GM21723 (cell line): ENCODE measurements around the gene FAM184A.
A peak's percentile ranks its signal among the peaks of the same experiment; 100 is the strongest.

Experiments
- ATAC-seq: cut with Tn5 transposase; IDR thresholded peaks from one replicate; pipeline ENCODE4 v1.9.1; 2021; ENCODE audit warnings: mild to moderate bottlenecking, moderate library complexity; ENCODE audit not compliant: unreplicated experiment

FAM184A gene

DNA sequence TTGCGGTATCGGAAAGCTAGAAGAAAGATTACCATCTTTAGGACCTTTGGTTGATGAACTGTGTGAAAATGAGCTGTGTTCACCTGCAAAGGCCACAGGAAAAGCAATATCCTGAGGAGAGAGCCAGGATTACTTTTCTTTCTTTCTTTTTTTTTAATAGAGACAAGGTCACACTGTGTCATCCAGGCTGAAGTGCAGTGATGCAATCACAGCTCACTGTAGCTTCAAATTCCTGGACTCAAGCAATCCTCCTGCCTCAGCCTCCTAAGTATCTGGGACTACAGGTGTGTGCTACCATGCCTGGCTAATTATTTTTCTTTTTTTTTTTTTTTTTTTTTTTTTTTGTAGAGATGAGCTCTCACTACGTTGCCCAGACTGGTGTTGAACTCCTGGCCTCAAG, 17.2 kb downstream of the FAM184A start:
- no peak for ATAC-seq

DNA sequence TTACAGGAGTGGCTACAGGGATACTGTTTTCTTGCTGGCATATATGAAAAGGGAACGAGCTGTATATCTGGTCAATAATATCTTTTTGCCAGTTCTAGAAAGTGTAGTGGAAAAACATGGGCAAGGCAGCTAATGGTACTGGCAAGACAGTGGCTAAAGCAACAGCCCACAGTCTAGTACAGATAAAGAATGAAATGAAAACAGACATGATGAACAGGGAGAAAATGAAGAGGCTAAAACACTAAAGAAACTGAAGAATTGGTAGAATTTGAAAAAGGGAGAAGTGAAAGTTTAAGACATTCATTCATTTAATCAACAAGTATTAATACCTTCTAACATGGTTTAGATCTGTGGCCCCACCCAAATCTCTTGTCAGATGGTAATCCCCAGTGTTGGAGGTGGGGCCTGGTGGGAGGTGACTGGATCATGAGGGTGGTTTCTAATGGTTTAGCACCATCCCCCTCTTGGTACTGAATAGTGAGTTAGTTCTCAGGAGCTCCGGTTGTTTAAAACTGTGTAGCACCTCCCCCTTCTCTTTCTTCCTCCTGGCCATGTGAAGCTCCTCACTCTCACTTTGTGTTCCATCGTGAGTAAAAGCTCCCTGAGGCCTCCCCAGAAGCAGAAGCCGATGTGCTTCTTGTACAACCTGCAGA, 18.1 kb downstream of the FAM184A start:
- ATAC-seq: no peak

DNA sequence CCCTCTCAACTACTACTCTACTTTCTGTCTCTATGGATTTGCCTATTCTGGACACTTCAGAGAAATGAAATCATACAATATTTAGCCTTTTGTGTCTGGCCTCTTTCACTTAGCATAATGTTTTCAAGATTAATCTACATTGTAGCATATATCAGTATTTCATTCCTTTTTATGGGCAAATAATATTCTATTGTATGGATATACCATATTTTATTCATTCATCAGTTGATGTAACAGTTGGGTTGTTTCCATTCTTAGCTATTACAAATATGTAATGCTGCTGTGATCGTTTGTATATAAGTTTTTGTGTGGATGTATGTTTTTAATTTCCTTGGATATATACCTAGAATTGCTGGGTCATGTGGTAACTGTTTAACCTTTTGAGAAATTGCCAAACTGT, 23.4 kb downstream of the FAM184A start:
- ATAC-seq: no peak

DNA sequence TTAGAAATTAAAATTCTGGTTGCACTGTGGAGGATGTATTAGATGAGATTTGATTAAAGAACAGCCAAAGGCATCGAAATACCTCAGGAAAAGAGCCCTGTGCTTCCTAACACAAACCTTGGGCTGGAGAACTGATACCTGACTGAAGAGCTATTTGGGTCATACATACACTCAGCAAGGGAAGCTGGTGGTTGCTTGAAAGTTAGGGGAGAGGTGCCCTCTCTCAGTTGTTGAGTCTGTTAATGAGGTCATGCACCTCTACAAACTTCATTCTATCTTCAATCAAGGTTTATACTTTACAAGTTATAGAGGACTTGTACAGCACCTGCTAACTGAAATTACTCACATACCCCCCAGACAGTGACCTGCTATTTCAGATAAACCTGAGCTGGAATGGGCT, 25.5 kb downstream of the FAM184A start:
- no peak for ATAC-seq

DNA sequence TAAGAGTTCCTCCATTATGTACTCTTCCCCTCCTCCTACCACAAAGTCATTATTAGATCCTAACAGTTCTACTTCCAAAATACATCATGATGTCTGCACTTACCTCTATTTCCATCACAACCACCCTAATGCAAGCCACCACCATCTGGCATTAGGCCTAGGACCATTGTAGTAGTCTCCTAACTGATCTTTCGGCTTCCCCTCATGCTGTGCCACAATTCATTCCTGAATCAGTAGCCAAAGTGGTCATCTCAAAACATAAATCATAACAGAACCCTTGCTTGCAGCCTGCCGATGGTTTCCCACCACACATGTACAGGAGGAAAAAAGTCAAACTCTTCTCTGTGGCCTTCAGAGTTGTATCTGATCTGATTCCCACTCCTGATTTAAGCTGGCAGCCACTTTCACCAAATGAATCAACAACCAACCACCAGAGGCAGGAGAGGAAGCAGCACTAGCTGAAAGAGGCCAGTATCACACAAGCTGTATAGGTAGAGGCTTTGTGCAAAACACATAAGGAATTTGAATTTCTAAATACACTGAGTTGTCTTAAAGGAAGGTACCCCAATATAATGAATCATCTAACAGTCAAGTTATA, 26.1 kb downstream of the FAM184A start:
- no peak for ATAC-seq

DNA sequence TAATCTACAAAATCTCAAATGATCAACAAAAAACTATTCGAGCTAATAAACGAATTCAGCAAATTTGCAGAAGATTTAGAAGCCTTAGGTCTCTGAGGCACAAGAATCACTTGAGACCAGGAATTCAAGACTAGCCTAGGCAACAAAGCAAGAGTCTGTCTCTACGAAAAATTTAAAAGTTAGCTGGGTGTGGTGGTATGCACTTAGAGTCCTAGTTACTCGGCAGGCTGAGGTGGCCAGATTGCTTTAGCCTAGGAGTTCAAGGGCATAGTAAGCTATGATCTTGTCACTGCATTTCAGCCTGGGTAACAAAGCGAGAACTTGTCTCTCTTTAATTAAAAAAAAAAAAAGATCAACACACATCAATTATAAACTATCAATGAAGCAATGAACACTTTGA, 34.2 kb downstream of the FAM184A start:
- no peak for ATAC-seq

DNA sequence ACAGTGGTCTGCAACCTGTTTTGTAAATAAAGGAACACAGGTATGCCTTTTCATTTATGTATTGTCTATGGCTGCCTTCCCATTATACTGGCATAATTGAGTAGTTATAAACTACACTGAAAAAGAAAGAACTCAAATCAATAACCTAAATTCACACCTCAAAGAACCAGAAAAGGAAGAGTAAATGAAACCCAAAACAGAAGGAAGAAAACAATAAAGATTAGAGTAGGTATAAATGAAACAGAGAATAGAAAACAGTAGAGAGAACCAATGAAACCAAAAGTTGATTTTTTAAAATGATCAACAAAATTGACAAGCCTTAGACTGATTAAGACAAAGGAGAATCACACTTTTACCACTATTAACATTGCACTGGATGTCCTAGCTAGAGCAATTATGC, 34.7 kb downstream of the FAM184A start:
- ATAC-seq: peak; percentile 70

DNA sequence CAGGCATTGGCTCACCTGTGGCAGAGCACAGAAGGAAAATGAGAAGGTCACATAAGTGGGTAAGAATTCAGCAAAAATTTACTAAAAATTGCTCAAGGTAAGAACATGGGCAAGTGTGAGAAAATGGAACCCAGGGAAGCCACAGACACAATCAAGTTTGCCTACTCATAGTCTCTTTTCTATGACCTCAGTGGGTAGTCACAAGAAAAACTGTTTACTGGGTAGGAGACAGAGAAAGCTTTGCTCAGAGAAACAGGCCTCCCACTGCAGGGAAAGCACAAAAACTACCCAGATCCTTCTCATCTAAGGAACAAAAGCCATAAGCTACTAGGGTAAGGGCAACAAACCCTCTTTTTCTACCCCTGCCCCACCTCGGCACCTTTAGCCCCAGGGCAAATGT, 35.2 kb downstream of the FAM184A start:
- ATAC-seq: no peak

DNA sequence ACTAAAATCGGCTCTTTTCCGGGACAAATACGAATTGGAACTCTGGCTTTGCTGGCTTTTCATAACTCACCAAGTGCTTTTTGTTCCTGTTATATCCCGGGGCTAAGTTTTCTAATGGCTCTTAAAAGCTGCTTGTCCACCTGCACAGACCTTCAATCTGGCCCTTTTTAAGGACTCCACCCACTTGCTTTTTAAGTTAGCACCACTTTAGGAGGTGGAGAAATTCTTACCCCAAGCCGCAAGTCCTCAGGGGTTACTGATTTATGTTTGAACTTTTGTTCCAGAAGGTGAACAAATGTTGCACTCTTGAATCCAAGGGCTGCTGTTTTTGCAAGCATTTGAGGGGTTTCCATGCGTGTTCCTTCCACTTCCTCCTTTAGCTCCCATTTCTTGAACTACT, 37.8 kb downstream of the FAM184A start:
- no peak for ATAC-seq

DNA sequence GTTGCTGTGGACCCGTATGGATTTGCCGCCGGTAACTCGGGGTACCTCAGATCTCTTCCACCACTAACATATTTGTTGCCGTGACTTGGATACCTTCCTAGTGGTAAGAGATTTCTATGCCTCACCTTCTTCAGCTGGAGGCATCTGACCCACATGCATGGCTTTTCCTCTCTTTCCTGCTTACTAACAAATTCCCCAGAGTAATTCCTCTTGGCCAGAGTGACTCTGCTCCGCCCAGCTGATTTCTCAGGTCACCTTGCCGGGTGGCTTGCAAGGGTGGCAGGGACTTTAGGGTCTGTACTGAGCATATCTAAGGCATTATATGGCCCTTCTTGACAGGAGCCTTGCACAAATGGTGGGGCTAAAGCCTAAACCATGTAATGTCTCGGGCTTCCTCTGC, 38.2 kb downstream of the FAM184A start:
- ATAC-seq: no peak

DNA sequence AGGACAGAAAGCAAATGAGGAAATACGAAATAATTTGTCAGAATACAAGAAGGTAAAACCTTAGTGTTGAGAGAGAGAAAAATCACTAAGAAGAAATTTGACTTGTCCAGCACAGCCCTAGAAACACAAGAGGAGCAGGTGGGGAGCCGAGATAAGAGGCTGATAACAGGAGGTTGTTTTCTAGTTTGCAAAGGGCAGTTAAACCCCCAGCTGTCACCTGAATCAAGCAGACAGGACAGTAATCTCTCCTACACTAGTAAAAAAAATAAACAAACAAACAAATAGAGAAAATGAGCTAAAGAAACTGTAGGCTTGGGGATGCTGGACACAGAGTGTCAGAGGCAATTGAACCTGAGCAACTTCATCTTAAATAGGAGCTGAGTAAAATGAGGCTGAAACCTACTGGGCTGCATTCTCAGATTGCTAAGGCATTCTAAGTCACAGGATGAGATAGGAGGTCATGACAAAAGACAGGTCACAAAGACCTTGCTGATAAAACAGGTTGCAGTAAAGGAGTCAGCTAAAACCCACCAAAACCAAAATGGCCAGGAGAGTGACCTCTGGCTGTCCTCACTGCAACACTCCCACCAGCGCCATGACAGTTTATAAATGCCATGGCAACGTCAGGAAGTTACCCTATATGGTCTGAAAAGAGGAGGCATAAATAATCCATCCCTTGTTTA, 40.4 kb downstream of the FAM184A start:
- ATAC-seq: no peak

DNA sequence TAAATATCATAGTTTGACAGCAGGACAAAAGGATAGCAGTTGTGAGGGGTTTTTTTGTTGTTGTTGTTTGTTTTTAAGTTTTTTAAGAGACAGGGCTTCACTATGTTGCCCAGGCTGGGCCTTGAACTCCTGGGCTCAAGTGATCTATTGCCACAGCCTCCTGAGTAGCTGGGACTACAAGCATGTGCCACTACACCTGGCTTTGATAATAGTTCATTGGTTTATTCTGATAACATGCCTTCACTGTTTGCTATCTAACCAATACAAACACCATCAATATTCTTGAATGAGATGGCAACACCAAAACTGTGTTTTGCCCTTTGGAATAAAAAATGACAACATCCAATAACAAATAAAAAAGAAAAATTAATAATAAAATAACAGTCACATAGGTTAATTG, 41.2 kb downstream of the FAM184A start:
- no peak for ATAC-seq

DNA sequence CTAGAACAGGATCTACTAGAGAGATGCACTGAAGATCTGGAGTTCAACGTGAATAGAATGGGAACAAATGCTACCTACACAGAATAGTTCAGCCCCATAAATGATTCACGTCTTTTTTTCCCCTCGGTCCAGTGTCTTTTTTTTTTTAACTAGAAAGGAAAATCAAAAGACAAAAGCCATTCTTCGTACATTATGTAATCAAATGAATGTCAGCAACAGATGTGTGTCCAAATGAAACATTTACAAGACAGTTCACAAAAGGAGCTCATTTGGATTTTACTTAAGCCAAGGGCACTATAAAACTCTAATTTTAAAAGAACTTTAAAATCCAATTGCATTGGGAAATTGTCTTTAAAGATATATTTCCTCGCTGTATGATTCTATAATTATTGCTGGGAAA, 42.4 kb downstream of the FAM184A start:
- no peak for ATAC-seq

DNA sequence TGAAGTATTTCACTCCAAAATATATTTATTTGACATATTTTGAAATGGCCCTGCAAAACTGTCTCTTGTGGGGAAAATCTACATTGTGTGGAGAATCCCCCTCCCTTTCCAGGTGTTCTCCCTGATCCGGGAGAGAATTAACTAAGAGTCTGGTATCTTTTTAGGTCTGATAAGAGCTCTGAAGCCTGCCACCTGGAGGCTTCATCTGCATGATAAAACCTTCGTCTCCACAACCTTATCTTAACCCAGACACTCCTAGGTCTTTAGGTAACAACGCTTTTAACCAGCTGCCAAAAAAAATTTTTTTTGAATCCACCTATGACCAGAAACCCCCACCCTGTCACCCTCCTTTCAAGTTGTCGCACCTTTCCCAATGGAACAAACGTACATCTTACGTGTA, 43.0 kb downstream of the FAM184A start:
- no peak for ATAC-seq

DNA sequence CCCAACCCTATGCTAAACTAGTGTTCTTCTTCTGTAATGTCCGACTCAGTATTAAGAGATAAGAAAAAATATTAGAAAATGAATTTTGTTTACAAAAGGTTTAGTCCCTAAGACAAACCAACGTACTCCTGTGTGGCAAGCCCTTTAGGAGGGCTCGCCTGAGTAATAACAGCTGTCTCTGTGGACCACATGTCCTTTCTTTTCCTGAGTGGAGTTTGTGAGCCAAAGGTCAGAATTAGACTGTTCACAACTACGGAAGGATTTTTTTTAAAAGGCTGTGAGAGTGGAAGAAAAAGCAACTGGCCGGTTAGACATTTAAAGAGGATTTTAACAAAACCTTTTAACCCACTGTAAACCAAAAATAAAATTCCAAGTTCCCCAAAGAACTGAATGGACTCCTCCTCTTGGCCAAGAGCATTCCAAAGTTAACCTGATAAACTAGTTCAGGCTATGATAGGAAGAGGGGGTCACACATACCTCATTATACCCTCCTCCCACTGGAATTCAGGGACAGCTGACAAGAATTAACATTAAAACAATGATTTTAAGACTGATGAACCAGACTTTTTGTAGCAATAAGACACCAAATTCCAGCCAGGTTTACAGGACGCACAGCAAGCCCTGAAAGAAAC, 43.5 kb downstream of the FAM184A start:
- no peak for ATAC-seq

DNA sequence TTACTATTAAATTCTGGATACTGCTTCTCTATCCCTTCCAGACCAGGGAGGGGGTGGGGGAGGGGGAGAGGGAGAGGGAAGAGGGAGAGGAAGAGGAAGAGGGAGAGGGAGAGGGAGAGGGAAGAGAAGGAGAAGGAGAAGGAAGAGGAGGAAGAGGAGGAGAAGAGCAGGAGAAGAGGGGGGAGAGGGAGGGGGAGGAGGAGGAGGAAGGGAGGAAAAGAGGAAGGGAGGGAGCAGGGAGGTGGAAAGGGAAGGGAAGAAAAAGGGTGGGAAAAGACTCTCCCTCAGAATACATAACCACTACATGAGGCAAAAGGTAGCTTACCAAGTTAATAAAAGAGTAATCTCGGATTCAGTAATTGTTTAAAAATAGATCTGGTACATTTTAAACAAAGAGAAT, 46.0 kb downstream of the FAM184A start:
- ATAC-seq: no peak

DNA sequence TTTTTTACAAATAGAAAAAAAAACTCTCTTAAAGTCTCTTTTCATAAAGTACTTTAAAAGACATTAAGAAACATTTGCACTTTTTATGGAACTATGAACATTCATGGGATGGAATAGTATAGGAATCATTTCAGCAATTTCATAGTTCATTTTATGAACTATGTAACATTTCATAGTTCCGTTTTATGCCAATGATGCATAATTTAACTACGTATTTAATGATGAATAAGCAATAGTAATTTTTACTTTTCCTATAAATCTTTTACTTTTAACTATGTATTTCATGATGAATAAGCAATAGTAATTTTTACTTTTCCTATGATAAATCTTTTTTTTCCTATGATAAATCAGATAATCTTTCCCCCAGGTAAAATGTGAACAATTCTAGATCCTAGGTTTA, 47.7 kb downstream of the FAM184A start:
- no peak for ATAC-seq

DNA sequence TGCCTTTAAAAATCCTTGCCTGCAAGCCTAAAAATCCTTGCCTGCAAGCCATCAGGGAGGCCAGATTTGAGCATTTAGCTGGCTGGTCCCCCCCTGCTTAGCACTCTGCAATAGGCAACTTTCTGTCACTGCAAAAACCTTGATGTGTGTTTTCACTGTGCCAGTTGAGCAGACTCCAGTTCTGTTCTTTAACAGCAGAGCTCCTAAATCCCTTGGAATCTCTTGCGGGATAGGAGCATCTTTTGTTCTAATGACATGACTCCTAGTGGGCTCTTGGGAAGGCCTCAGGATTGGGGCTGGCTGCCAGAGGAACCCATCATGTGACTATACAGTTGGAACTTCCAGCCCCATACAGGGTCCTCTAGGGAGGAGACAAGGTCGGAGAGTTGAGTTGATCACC, 50.4 kb downstream of the FAM184A start:
- no peak for ATAC-seq

DNA sequence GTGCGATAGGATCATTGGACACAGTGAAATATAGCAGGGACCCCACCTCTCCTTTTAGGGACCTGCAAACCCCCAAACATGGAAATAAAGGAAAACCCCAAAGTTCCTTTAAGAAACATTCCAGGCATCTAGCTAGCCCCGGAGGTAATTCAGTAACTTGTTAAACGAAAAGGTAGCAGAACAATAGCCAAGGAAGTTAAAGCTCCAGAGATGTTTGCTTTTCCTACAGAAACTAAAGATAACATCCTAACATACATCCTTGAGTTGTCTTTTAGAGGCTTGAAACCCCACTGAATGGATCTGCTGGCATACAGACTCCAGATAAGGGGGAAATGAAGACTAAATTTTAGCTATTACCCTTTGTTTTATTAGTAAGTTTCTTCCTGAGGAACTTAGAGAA, 51.0 kb downstream of the FAM184A start:
- no peak for ATAC-seq

DNA sequence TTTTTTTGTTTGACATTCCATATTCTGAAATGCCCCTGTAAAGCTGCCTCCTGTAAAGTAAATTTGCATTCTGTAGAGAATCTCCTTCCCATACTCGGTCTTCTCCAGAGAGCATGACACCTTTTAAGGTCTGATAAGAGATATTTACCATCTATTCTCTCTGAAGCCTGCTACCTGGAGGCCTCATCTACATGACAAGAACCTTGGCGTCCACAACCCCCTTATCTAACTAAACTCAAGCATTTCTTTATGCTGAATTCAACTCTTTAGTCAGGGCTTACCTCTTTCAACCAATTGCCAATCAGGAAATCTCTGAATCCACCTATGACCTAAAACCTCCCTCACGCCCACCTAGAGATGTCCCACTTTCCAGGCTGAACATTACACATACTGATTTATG, 51.6 kb downstream of the FAM184A start:
- no peak for ATAC-seq

DNA sequence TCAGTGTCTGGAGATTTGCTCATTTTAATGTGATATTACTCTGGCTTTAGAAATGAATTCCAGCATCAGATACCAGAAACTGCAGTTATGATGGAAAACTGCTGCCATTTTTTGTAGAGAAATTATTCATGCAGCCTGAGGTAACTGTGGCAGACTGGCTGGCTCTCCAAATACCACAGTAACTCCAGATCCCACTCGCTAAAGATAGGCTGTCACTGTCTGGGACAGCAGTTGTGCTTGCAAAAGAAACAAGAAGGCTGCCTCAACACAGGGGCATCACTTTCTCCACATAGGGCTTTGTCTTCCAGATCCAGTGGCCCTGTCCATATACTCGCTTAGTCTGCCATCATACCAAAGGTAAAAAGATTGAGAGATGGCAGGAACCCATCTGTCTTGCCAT, 52.7 kb downstream of the FAM184A start:
- no peak for ATAC-seq

DNA sequence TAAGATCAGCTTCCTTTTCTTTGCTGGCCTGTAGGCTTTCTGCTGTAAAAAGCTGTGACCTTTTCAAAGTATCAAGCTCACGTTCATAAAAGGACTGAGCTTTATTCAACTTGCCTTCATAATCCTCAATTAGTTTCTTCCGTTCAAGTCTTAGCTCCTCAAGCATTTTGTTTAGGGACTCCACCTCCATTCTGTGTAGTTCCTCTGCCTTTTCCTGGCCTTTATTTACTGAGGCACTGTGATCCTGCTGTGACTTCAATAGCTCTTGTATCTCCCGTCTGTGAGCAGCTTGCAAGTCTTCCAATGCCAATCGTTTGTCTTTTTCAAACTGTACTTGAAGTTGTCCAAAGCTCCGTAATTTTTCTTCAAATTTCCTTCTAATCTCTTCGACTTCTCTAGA, 54.4 kb downstream of the FAM184A start:
- no peak for ATAC-seq
